ENCODE data around the gene SEMA3G.
A peak's percentile ranks its signal among the peaks of the same experiment; 100 is the strongest.

Gene SEMA3G

DNA sequence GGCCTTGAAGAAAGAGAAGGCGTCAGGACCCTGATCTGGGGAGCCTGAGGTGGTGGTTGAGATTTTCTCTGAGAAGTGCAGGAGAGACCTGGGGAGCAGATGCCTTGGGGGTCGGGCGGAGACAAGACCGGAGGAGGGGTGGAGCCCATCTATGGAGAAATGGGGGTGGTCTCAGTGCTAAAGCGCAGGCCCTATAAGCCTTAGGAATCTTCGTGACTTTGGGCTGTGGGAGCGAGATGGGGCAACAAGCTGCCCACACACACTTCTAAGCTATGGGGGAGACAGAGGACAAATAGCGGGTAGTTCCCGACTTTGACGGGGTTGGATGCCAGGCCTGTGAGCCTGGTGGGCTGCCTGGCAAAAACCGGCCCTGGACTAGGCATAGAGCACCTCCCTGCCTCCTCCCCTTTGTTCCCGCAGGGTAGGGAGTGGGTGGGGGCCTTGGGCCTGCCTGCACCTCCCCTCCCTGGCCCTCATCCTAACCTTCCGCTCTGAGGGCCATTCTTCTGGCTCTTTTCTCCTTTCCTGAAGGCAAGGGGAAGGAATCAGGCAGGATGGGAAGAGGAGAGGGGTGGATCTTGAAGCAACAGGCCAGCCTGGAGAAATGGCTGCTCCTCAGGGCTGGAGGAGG is 11.4 kb upstream of the SEMA3G start:
- Histone ChIP-seq H3K36me3 (ENCODE audit: insufficient read depth, low read length) (peaks cover 27% of the 10 kb centered on the region; the same call in 1 of the 2 replicates), H3K4me3 (ENCODE audit: low read length, poor library complexity, severe bottlenecking) (peak overlapping the region; percentile 82), H3K9me2 (replicated peaks; ENCODE audit: low read depth, low read length) (no peaks in the 10 kb centered on the region), H3K4me1 (ENCODE audit: insufficient read depth, low read length, poor library complexity, severe bottlenecking) (peaks cover 39% of the 10 kb centered on the region), H2AFZ (ENCODE audit: low read length) (peak overlapping the region; percentile 91), H3K27me3 (ENCODE audit: insufficient read depth, low read length, poor library complexity, severe bottlenecking) (peaks cover 6% of the 10 kb centered on the region), H3K79me2 (ENCODE audit: insufficient read depth, low read length) (peaks cover 61% of the 10 kb centered on the region), H3F3A (ENCODE audit: low read depth) (no peaks in the 10 kb centered on the region), H3K9me3 (ENCODE audit: insufficient read depth, low read depth, low read length) (no peaks in the 10 kb centered on the region), H3K4me2 (ENCODE audit: low read depth, low read length, poor library complexity, severe bottlenecking) (peak overlapping the region; percentile 83), H4K20me1 (ENCODE audit: insufficient read depth, low read length, poor library complexity, severe bottlenecking) (peaks cover 23% of the 10 kb centered on the region), H3K9ac (ENCODE audit: low read depth, low read length, poor library complexity, severe bottlenecking) (peak overlapping the region; percentile 99)
- no peak for TF ChIP-seq EZH2phosphoT487 (IDR thresholded peaks at IDR 0.05; ENCODE audit: borderline replicate concordance)
- TF ChIP-seq, protein P1, sequence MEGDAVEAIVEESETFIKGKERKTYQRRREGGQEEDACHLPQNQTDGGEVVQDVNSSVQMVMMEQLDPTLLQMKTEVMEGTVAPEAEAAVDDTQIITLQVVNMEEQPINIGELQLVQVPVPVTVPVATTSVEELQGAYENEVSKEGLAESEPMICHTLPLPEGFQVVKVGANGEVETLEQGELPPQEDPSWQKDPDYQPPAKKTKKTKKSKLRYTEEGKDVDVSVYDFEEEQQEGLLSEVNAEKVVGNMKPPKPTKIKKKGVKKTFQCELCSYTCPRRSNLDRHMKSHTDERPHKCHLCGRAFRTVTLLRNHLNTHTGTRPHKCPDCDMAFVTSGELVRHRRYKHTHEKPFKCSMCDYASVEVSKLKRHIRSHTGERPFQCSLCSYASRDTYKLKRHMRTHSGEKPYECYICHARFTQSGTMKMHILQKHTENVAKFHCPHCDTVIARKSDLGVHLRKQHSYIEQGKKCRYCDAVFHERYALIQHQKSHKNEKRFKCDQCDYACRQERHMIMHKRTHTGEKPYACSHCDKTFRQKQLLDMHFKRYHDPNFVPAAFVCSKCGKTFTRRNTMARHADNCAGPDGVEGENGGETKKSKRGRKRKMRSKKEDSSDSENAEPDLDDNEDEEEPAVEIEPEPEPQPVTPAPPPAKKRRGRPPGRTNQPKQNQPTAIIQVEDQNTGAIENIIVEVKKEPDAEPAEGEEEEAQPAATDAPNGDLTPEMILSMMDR (conservative IDR thresholded peaks at IDR 0.05; ENCODE audit: low read length), result no peak

DNA sequence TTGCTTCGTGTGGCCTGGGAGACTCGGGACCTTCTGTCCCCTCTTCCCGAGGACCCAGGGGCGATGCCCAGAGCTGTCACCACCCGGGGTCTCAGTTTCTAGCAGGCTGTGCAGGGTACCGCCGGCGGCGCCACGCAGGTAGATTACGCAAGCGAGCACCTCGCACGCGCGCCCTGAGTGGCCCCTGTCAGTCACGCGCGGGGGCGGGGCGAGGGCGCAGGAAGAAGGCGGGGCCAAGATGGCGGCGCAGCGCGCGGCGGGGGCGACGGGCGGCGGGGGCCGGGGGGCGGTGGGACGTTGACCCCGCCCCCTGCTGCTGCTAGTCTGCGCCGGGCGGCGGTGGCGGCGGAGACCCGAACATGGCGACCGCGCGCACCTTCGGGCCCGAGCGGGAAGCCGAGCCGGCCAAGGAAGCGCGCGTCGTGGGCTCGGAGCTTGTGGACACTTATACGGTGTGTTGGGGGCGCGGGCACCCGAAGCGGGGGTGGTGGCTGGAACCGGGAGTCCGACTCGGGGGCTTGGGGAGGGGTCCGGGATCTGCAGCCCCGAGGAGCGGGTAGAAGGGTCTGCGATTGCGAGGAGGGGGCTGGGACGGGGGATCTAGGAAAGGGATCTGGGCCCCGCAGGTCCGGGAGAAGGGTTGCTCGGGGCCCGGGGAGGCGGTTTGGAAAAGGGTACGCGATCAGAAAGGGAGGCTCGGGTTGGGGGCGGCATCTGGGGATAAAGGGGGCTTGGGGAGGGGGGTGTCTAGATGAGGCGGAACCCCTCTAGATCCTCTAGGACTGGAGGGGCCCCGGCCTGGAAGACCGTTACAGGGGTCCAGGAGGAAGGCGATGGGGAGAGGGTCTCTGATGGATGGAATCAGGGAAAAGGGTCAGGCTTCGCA is 10.6 kb upstream of the SEMA3G start, which contains the start of gene NISCH:
TSS of gene NISCH (plus strand) at position 322 of the 886 bp plus-strand sequence. CDS start at position 360, 38 bp downstream.
- peak within 1 kb of the TSS; percentile 99 for H3K9ac ChIP-seq (ENCODE audit: low read depth, low read length, poor library complexity, severe bottlenecking)
- H3K27me3 ChIP-seq (ENCODE audit: insufficient read depth, low read length, poor library complexity, severe bottlenecking), result peaks cover 6% of the 10 kb centered on the region
- H3K36me3 ChIP-seq (ENCODE audit: insufficient read depth, low read length), result peaks cover 20% of the 10 kb centered on the region; the same call in 1 of the 2 replicates
- no peaks in the 10 kb centered on the region for H3F3A ChIP-seq (ENCODE audit: low read depth)
- peaks cover 20% of the 10 kb centered on the region for H4K20me1 ChIP-seq (ENCODE audit: insufficient read depth, low read length, poor library complexity, severe bottlenecking)
- no peaks in the 10 kb centered on the region for H3K9me3 ChIP-seq (ENCODE audit: insufficient read depth, low read depth, low read length)
- no peaks in the 10 kb centered on the region for H3K9me2 ChIP-seq (replicated peaks; ENCODE audit: low read depth, low read length)
- TF ChIP-seq, protein P1 (conservative IDR thresholded peaks at IDR 0.05; ENCODE audit: low read length), result no peak
- TF ChIP-seq EZH2phosphoT487 (IDR thresholded peaks at IDR 0.05; ENCODE audit: borderline replicate concordance), result no peak
- peak within 1 kb of the TSS; percentile 91 for H2AFZ ChIP-seq (ENCODE audit: low read length)
- peak within 1 kb of the TSS; percentile 82 for H3K4me3 ChIP-seq (ENCODE audit: low read length, poor library complexity, severe bottlenecking)
- peak within 1 kb of the TSS; percentile 89 for H3K4me2 ChIP-seq (ENCODE audit: low read depth, low read length, poor library complexity, severe bottlenecking)
- H3K4me1 ChIP-seq (ENCODE audit: insufficient read depth, low read length, poor library complexity, severe bottlenecking), result peaks cover 36% of the 10 kb centered on the region
- peaks cover 54% of the 10 kb centered on the region for H3K79me2 ChIP-seq (ENCODE audit: insufficient read depth, low read length)

DNA sequence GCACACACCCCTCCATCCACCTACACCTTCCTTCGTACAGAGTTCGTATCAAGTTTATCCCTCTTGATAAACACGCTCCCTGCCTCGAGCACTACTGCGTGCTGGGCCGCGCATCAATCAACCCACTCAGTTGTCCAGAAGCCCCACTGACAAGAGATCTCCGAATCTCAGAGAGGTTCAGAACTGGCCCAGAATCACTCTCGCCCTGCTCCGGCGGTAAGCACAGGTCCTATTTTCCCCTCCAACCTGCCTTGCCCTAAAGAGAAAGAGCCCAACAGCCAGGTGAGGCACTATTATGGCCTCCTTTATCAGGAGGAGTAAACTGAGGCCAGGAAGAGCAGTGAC is 10.0 kb upstream of the SEMA3G start:
- peaks cover 15% of the 10 kb centered on the region; the same call in 1 of the 2 replicates for H3K36me3 ChIP-seq (ENCODE audit: insufficient read depth, low read length)
- no peaks in the 10 kb centered on the region for H3F3A ChIP-seq (ENCODE audit: low read depth)
- no peak for TF ChIP-seq EZH2phosphoT487 (IDR thresholded peaks at IDR 0.05; ENCODE audit: borderline replicate concordance)
- TF ChIP-seq, protein P1 (conservative IDR thresholded peaks at IDR 0.05; ENCODE audit: low read length), result no peak
- no peaks in the 10 kb centered on the region for H3K9me3 ChIP-seq (ENCODE audit: insufficient read depth, low read depth, low read length)
- H3K9ac ChIP-seq (ENCODE audit: low read depth, low read length, poor library complexity, severe bottlenecking), result peak overlapping the region; percentile 99
- peak overlapping the region; percentile 89 for H3K4me2 ChIP-seq (ENCODE audit: low read depth, low read length, poor library complexity, severe bottlenecking)
- peaks cover 20% of the 10 kb centered on the region for H4K20me1 ChIP-seq (ENCODE audit: insufficient read depth, low read length, poor library complexity, severe bottlenecking)
- H3K4me3 ChIP-seq (ENCODE audit: low read length, poor library complexity, severe bottlenecking), result peak overlapping the region; percentile 82
- H2AFZ ChIP-seq (ENCODE audit: low read length), result peak overlapping the region; percentile 90
- no peaks in the 10 kb centered on the region for H3K9me2 ChIP-seq (replicated peaks; ENCODE audit: low read depth, low read length)
- peaks cover 36% of the 10 kb centered on the region for H3K4me1 ChIP-seq (ENCODE audit: insufficient read depth, low read length, poor library complexity, severe bottlenecking)
- H3K27me3 ChIP-seq (ENCODE audit: insufficient read depth, low read length, poor library complexity, severe bottlenecking), result peaks cover 6% of the 10 kb centered on the region
- H3K79me2 ChIP-seq (ENCODE audit: insufficient read depth, low read length), result peaks cover 48% of the 10 kb centered on the region

Measured in Loucy (cell line).